OCI-LY3 (cell line): ENCODE measurements around the gene ZSCAN29.

Source experiments
- H2AFZ ChIP-seq: fragments of 200-600, 300-600 bp; shearing (Covaris generic); 2 replicates; pipeline ENCODE4 v1.6.0; 2014; ENCODE audit warnings: antibody characterized with exemption, low read depth, low read length
- H3K27ac ChIP-seq: fragments of 200-600, 300-600 bp; sonication (generic); 2 replicates; pipeline ENCODE4 v1.5.1; 2014; ENCODE audit warnings: mild to moderate bottlenecking, low read length, moderate library complexity, mixed read lengths
- H3K27me3 ChIP-seq: fragments of 200-600, 300-600 bp; sonication (generic); 2 replicates; pipeline ENCODE4 v1.6.1; 2014; ENCODE audit warnings: low read depth, low read length, mixed read lengths
- H3K36me3 ChIP-seq: fragments of 200-600, 300-600 bp; sonication (generic); replicated peaks from 2 replicates; pipeline ENCODE3; 2014; ENCODE audit warnings: low read depth, low read length, mixed read lengths
- H3K4me1 ChIP-seq: fragments of 300-600, 200-600 bp; sonication (generic); 2 replicates; pipeline ENCODE4 v1.6.1; 2014; ENCODE audit warnings: low read length, mixed read lengths
- H3K4me2 ChIP-seq: fragments of 200-600, 300-600 bp; sonication (generic); 2 replicates; pipeline ENCODE4 v1.6.1; 2014; ENCODE audit warnings: low read length, mixed read lengths
- H3K4me3 ChIP-seq: fragments of 300-600, 200-600 bp; sonication (generic); 2 replicates; pipeline ENCODE4 v1.5.1; 2014; ENCODE audit warnings: antibody characterized with exemption, mild to moderate bottlenecking, low read length, moderate library complexity
- H3K79me2 ChIP-seq: fragments of 300-600, 200-600 bp; shearing (Covaris generic); 2 replicates; pipeline ENCODE4 v1.6.1; 2014; ENCODE audit warnings: mild to moderate bottlenecking, low read length, mixed read lengths
- H3K9ac ChIP-seq: fragments of 300-600, 200-600 bp; shearing (Covaris generic); 2 replicates; pipeline ENCODE4 v1.6.0; 2014; ENCODE audit warnings: mild to moderate bottlenecking, low read length, moderate library complexity
- H3K9me3 ChIP-seq: fragments of 200-600, 300-600 bp; shearing (Covaris generic); 2 replicates; pipeline ENCODE4 v1.6.1; 2014; ENCODE audit warnings: low read length, mixed read lengths; ENCODE audit not compliant: insufficient read depth
- H4K20me1 ChIP-seq: fragments of 200-600, 300-600 bp; sonication (generic); 2 replicates; pipeline ENCODE4 v1.6.1; 2016; ENCODE audit warnings: low read length, mixed read lengths; ENCODE audit not compliant: insufficient read depth
- CTCF ChIP-seq: fragments of 200-600, 300-600 bp; sonication (generic); IDR thresholded peaks from 2 replicates; pipeline ENCODE4 v1.5.1; 2014; ENCODE audit warnings: antibody characterized with exemption, low read length, low read depth
- EZH2phosphoT487 ChIP-seq: fragments of 200-600 bp; shearing (Covaris generic); IDR thresholded peaks from 2 replicates; pipeline ENCODE4 v1.6.1; 2018; ENCODE audit warnings: antibody characterized with exemption, mixed run types, low read depth

ZSCAN29 gene

DNA sequence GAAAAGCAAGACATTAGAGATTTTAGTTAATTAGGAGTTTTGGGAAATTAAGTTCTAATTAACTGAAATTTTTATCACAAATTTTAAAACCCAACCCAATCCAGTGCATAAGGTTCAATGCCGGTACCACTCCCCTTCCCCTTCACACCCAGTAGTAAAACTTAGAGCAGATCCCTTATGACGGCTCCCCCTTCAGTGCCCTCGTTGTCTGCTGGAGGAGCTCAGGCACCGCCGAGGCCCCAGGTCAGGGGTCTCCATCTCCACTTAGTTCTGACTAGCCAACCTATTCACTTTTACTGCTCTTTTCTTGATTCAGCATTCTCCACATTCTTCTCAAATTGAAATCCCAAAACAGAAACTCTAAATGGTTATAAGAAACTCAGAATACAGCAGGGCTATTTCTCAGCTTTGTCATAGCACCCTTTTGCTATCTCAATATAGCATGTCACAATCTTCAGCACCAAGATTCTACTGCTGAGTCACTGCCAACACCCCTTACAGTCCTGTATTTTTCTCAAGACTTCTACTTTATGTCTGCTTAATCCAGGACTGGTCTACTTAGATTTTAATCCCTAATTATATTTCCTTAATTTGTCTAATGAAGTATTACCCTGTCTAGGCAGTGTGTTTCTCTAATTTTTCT lies 39.9 kb upstream of the ZSCAN29 start:
- Histone ChIP-seq H3K27ac (no peak overlapping the region), H3K79me2 (no peaks in the 10 kb centered on the region), H3K4me2 (no peak overlapping the region), H3K36me3 (peaks cover 65% of the 10 kb centered on the region), H4K20me1 (no peaks in the 10 kb centered on the region), H3K4me3 (no peak overlapping the region), H2AFZ (no peak overlapping the region), H3K9ac (no peak overlapping the region), H3K9me3 (no peaks in the 10 kb centered on the region), H3K4me1 (no peaks in the 10 kb centered on the region), H3K27me3 (no peaks in the 10 kb centered on the region)
- TF ChIP-seq EZH2phosphoT487 (no peak), CTCF (no peak)

GRCh38 chr15:43408789-43409188 lies 37.9 kb upstream of the ZSCAN29 start:
- Histone ChIP-seq H3K27ac (no peak overlapping the region), H4K20me1 (no peaks in the 10 kb centered on the region), H3K27me3 (no peaks in the 10 kb centered on the region), H3K4me2 (no peak overlapping the region), H3K4me1 (no peaks in the 10 kb centered on the region), H3K79me2 (no peaks in the 10 kb centered on the region), H3K4me3 (no peak overlapping the region), H3K9me3 (no peaks in the 10 kb centered on the region), H2AFZ (no peak overlapping the region), H3K9ac (no peak overlapping the region), H3K36me3 (peaks cover 70% of the 10 kb centered on the region)
- no peak for TF ChIP-seq CTCF
- TF ChIP-seq EZH2phosphoT487 = no peak

GRCh38 chr15:43406808-43407207 lies 36.0 kb upstream of the ZSCAN29 start:
- no peak overlapping the region for H3K9ac ChIP-seq

GRCh38 chr15:43406189-43406588 lies 35.3 kb upstream of the ZSCAN29 start:
- H3K4me3 ChIP-seq = no peak overlapping the region
- H3K27me3 ChIP-seq = no peaks in the 10 kb centered on the region
- TF ChIP-seq CTCF (no peak), EZH2phosphoT487 (no peak)
- H3K4me1 ChIP-seq = no peaks in the 10 kb centered on the region
- no peak overlapping the region for H3K4me2 ChIP-seq
- no peak overlapping the region for H3K27ac ChIP-seq
- H3K79me2 ChIP-seq = no peaks in the 10 kb centered on the region
- no peaks in the 10 kb centered on the region for H3K9me3 ChIP-seq
- no peak overlapping the region for H3K9ac ChIP-seq
- H2AFZ ChIP-seq = no peak overlapping the region
- H3K36me3 ChIP-seq = peaks cover 63% of the 10 kb centered on the region
- no peaks in the 10 kb centered on the region for H4K20me1 ChIP-seq

More at GRCh38 chr15:43406808-43407207, 36.0 kb upstream of the ZSCAN29 start:
- Histone ChIP-seq H3K27ac (no peak overlapping the region), H3K4me3 (no peak overlapping the region), H4K20me1 (no peaks in the 10 kb centered on the region), H3K4me2 (no peak overlapping the region), H3K27me3 (no peaks in the 10 kb centered on the region), H3K4me1 (no peaks in the 10 kb centered on the region), H3K79me2 (no peaks in the 10 kb centered on the region), H3K9me3 (no peaks in the 10 kb centered on the region), H2AFZ (no peak overlapping the region), H3K36me3 (peaks cover 63% of the 10 kb centered on the region)
- no peak for TF ChIP-seq CTCF
- TF ChIP-seq EZH2phosphoT487 = no peak
